ENCODE measurements around the gene ZFPM1.
"Not testable (repeated sequence)": the region's sequence is repeated elsewhere in the genome, so short reads cannot be mapped to it uniquely, and the experiment has no call there.

ZFPM1 gene

GRCh38 chr16:88482630-88483391 is 29.7 kb downstream of the ZFPM1 start:
- no peak for DNase-seq

GRCh38 chr16:88483392-88483641 is 30.2 kb downstream of the ZFPM1 start:
- DNase-seq = no peak

GRCh38 chr16:88484505-88485365 is 31.7 kb downstream of the ZFPM1 start:
- no peak for DNase-seq

- DNase-seq = not testable (repeated sequence)
Observed at GRCh38 chr16:88485366-88485741, 32.3 kb downstream of the ZFPM1 start.

- DNase-seq = no peak
Observed at GRCh38 chr16:88486398-88487123, 33.5 kb downstream of the ZFPM1 start.

GRCh38 chr16:88487124-88487432 is 34.0 kb downstream of the ZFPM1 start:
- no peak for DNase-seq

- DNase-seq = no peak
Observed at GRCh38 chr16:88487920-88488851, 35.1 kb downstream of the ZFPM1 start.

GRCh38 chr16:88489163-88489741 is 36.2 kb downstream of the ZFPM1 start:
- no peak for DNase-seq

- DNase-seq = no peak
Observed at GRCh38 chr16:88491001-88491559, 38.0 kb downstream of the ZFPM1 start.

- no peak for DNase-seq
Observed at GRCh38 chr16:88491560-88492310, 38.7 kb downstream of the ZFPM1 start.

- no peak for DNase-seq
Observed at GRCh38 chr16:88493879-88494278, 40.8 kb downstream of the ZFPM1 start.

GRCh38 chr16:88494335-88495154 is 41.5 kb downstream of the ZFPM1 start:
- no peak for DNase-seq

- no peak for DNase-seq
Observed at GRCh38 chr16:88495268-88495772, 42.2 kb downstream of the ZFPM1 start.

GRCh38 chr16:88497561-88498462 is 44.7 kb downstream of the ZFPM1 start:
- no peak for DNase-seq

GRCh38 chr16:88498576-88499208 is 45.6 kb downstream of the ZFPM1 start:
- DNase-seq = no peak

GRCh38 chr16:88499292-88499691 is 46.2 kb downstream of the ZFPM1 start:
- no peak for DNase-seq

- DNase-seq = no peak
Observed at GRCh38 chr16:88499836-88500251, 46.8 kb downstream of the ZFPM1 start.

GRCh38 chr16:88500255-88500661 is 47.2 kb downstream of the ZFPM1 start:
- DNase-seq = no peak

GRCh38 chr16:88502371-88502770 is 49.3 kb downstream of the ZFPM1 start:
- no peak for DNase-seq
